GM18867 (cell line): Measurements from ENCODE around the gene CSMD2.

Source experiments
- ATAC-seq: cut with Tn5 transposase; IDR thresholded peaks from one replicate; pipeline ENCODE4 v1.9.1; 2021; ENCODE audit warnings: mild to moderate bottlenecking, moderate library complexity; ENCODE audit not compliant: unreplicated experiment

CSMD2 gene

GRCh38 chr1:34156739-34157138 is 8.3 kb downstream of the CSMD2 start:
- ATAC-seq: no peak

- no peak for ATAC-seq
These were observed 9.2 kb downstream of the CSMD2 start for GRCh38 chr1:34155860-34156259.

- no peak for ATAC-seq
These were observed 11.8 kb downstream of the CSMD2 start for GRCh38 chr1:34153246-34153645.

- no peak for ATAC-seq
These were observed 15.5 kb downstream of the CSMD2 start for GRCh38 chr1:34149501-34149900.

GRCh38 chr1:34147301-34147700 is 17.7 kb downstream of the CSMD2 start:
- ATAC-seq: no peak

GRCh38 chr1:34144766-34145165 is 20.3 kb downstream of the CSMD2 start:
- no peak for ATAC-seq

- ATAC-seq: no peak
These were observed 21.1 kb downstream of the CSMD2 start for GRCh38 chr1:34143975-34144374.

GRCh38 chr1:34140011-34140676 is 24.9 kb downstream of the CSMD2 start:
- no peak for ATAC-seq

- no peak for ATAC-seq
These were observed 27.6 kb downstream of the CSMD2 start for GRCh38 chr1:34137411-34137810.

GRCh38 chr1:34132161-34132420 is 32.9 kb downstream of the CSMD2 start:
- no peak for ATAC-seq

- no peak for ATAC-seq
These were observed 33.5 kb downstream of the CSMD2 start for GRCh38 chr1:34131396-34132160.

- ATAC-seq: no peak
These were observed 34.7 kb downstream of the CSMD2 start for GRCh38 chr1:34130306-34130705.

- no peak for ATAC-seq
These were observed 35.4 kb downstream of the CSMD2 start for GRCh38 chr1:34129630-34130029.

GRCh38 chr1:34128186-34128889 is 36.7 kb downstream of the CSMD2 start:
- no peak for ATAC-seq

- no peak for ATAC-seq
These were observed 37.7 kb downstream of the CSMD2 start for GRCh38 chr1:34127006-34128000.

- ATAC-seq: no peak
These were observed 38.5 kb downstream of the CSMD2 start for GRCh38 chr1:34126486-34126885.

GRCh38 chr1:34125721-34126380 is 39.2 kb downstream of the CSMD2 start:
- ATAC-seq: no peak

- ATAC-seq: no peak
These were observed 42.7 kb downstream of the CSMD2 start for GRCh38 chr1:34122080-34122932.

GRCh38 chr1:34115233-34115632 is 49.8 kb downstream of the CSMD2 start:
- no peak for ATAC-seq

- no peak for ATAC-seq
These were observed 51.1 kb downstream of the CSMD2 start for GRCh38 chr1:34113887-34114286.
